HEK293 (cell line): Measurements from ENCODE around the gene VRK3.

Experiments
- CTCF ChIA-PET: fragments of 350-600 bp; formaldehyde crosslinking; extraction: SDS; loops from one replicate; lab custom pipeline; 2021; ENCODE audit warnings: antibody characterized with exemption; lab: Yijun Ruan, JAX
- POLR2A ChIA-PET: fragments of 300-600 bp; formaldehyde crosslinking; extraction: SDS; loops from one replicate; lab custom pipeline; 2020; ENCODE audit warnings: antibody characterized with exemption, inconsistent platforms; lab: Yijun Ruan, JAX
- H3K27ac ChIP-seq: fragments of 200-500 bp; sonication (Bioruptor generic); 2 replicates; pipeline ENCODE4 v1.5.1; 2014; ENCODE audit warnings: low read depth, low read length, control low read depth, inconsistent platforms; ENCODE audit errors: extremely low read depth
- H3K36me3 ChIP-seq, 2 experiments: fragments of 200-500 bp in 1 of 2; sonication (Bioruptor generic) in 1 of 2; 1 replicate in 1 of 2; 2 replicates in 1 of 2; pipeline ENCODE4 v1.5.1; 2014 to 2017; ENCODE audit warnings: inconsistent platforms in 2 of 2, low read length in 2 of 2; ENCODE audit not compliant: control insufficient read depth in 2 of 2, insufficient read depth in 1 of 2
- H3K4me1 ChIP-seq: fragments of 200-500 bp; sonication (Bioruptor generic); 2 replicates; pipeline ENCODE4 v1.5.1; 2014; ENCODE audit warnings: mild to moderate bottlenecking, low read length, inconsistent platforms; ENCODE audit not compliant: control insufficient read depth, insufficient read depth
- H3K4me3 ChIP-seq: 2 replicates; pipeline ENCODE4 v1.5.1; 2011; ENCODE audit warnings: low read depth, mild to moderate bottlenecking, control low read depth, low read length, moderate library complexity
- H3K9me3 ChIP-seq: fragments of 200-500 bp; sonication (Bioruptor generic); 2 replicates; pipeline ENCODE4 v1.5.1; 2014; ENCODE audit warnings: low read depth, low read length, inconsistent platforms; ENCODE audit not compliant: control insufficient read depth, insufficient read depth
- EGR2 ChIP-seq: fragments of 450-650 bp; formaldehyde crosslinking; IDR thresholded peaks from 2 replicates; pipeline ENCODE4 v1.5.1; 2016; ENCODE audit warnings: low read depth, missing biosample characterization, missing genetic modification characterization
- GFI1B ChIP-seq: fragments of 450-650 bp; formaldehyde crosslinking; IDR thresholded peaks from 2 replicates; pipeline ENCODE4 v1.5.1; 2016; ENCODE audit warnings: missing biosample characterization, missing genetic modification characterization
- MEIS1 ChIP-seq: sonication (generic); formaldehyde crosslinking; IDR thresholded peaks from 2 replicates; pipeline ENCODE4 v1.8.1; 2022; ENCODE audit warnings: missing genetic modification reagents, mild to moderate bottlenecking, borderline replicate concordance
- REPIN1 ChIP-seq: fragments of 450-650 bp; formaldehyde crosslinking; IDR thresholded peaks from 2 replicates; pipeline ENCODE4 v1.5.1; 2017; ENCODE audit warnings: missing biosample characterization, missing genetic modification characterization, low read depth
- SP7 ChIP-seq: fragments of 450-650 bp; formaldehyde crosslinking; IDR thresholded peaks from 2 replicates; pipeline ENCODE4 v1.5.1; 2016; ENCODE audit warnings: missing biosample characterization, missing genetic modification characterization
- WT1 ChIP-seq: fragments of 450-650 bp; formaldehyde crosslinking; IDR thresholded peaks from 2 replicates; pipeline ENCODE4 v1.5.1; 2016; ENCODE audit warnings: missing biosample characterization, missing genetic modification characterization
- YY1 ChIP-seq: fragments of 450-650 bp; formaldehyde crosslinking; IDR thresholded peaks from 2 replicates; pipeline ENCODE4 v1.5.1; 2018; ENCODE audit warnings: missing biosample characterization, missing genetic modification characterization
- ZBTB21 ChIP-seq: fragments of 450-650 bp; formaldehyde crosslinking; IDR thresholded peaks from 2 replicates; pipeline ENCODE4 v1.5.1; 2017; ENCODE audit warnings: missing biosample characterization, missing genetic modification characterization
- ZBTB48 ChIP-seq: fragments of 450-650 bp; formaldehyde crosslinking; IDR thresholded peaks from 2 replicates; pipeline ENCODE4 v1.5.1; 2016; ENCODE audit warnings: missing biosample characterization, missing genetic modification characterization
- ZFHX2 ChIP-seq: fragments of 450-650 bp; formaldehyde crosslinking; conservative IDR thresholded peaks from 2 replicates; pipeline ENCODE4 v1.5.1; 2016; ENCODE audit warnings: missing biosample characterization, missing genetic modification characterization
- ZFP37 ChIP-seq: fragments of 450-650 bp; formaldehyde crosslinking; IDR thresholded peaks from 2 replicates; pipeline ENCODE4 v1.5.1; 2016; ENCODE audit warnings: missing biosample characterization, missing genetic modification characterization
- ZNF114 ChIP-seq: fragments of 450-650 bp; formaldehyde crosslinking; IDR thresholded peaks from 2 replicates; pipeline ENCODE4 v1.5.0; 2017; ENCODE audit warnings: missing biosample characterization, missing genetic modification characterization
- ZNF223 ChIP-seq: fragments of 450-650 bp; formaldehyde crosslinking; IDR thresholded peaks from 2 replicates; pipeline ENCODE4 v1.5.1; 2016; ENCODE audit warnings: missing biosample characterization, missing genetic modification characterization
- ZNF23 ChIP-seq: fragments of 450-650 bp; formaldehyde crosslinking; IDR thresholded peaks from 2 replicates; pipeline ENCODE4 v1.5.1; 2016; ENCODE audit warnings: missing biosample characterization, missing genetic modification characterization, borderline replicate concordance
- ZNF24 ChIP-seq: fragments of 450-650 bp; formaldehyde crosslinking; IDR thresholded peaks from 2 replicates; pipeline ENCODE4 v1.5.1; 2016; ENCODE audit warnings: missing biosample characterization, missing genetic modification characterization
- ZNF324 ChIP-seq: fragments of 450-650 bp; formaldehyde crosslinking; IDR thresholded peaks from 2 replicates; pipeline ENCODE4 v1.5.1; 2016; ENCODE audit warnings: missing biosample characterization, missing genetic modification characterization
- ZNF510 ChIP-seq: fragments of 450-650 bp; formaldehyde crosslinking; IDR thresholded peaks from 2 replicates; pipeline ENCODE4 v1.5.1; 2018; ENCODE audit warnings: mild to moderate bottlenecking, missing genetic modification characterization, missing biosample characterization; ENCODE audit not compliant: insufficient replicate concordance
- ZNF571 ChIP-seq: fragments of 450-650 bp; formaldehyde crosslinking; IDR thresholded peaks from 2 replicates; pipeline ENCODE4 v1.5.0; 2017; ENCODE audit warnings: missing biosample characterization, missing genetic modification characterization
- ZNF664 ChIP-seq: fragments of 450-650 bp; formaldehyde crosslinking; IDR thresholded peaks from 2 replicates; pipeline ENCODE4 v1.5.1; 2016; ENCODE audit warnings: missing biosample characterization, missing genetic modification characterization
- TF ChIP-seq, protein P1 (sequence below): fragments of 450-650 bp; formaldehyde crosslinking; IDR thresholded peaks from 2 replicates; pipeline ENCODE4 v1.5.1; 2016; ENCODE audit warnings: missing biosample characterization, missing genetic modification characterization
- TF ChIP-seq, protein P2 (sequence below): fragments of 450-650 bp; formaldehyde crosslinking; IDR thresholded peaks from 2 replicates; pipeline ENCODE4 v1.5.1; 2016; ENCODE audit warnings: missing biosample characterization, missing genetic modification characterization

Gene VRK3

DNA sequence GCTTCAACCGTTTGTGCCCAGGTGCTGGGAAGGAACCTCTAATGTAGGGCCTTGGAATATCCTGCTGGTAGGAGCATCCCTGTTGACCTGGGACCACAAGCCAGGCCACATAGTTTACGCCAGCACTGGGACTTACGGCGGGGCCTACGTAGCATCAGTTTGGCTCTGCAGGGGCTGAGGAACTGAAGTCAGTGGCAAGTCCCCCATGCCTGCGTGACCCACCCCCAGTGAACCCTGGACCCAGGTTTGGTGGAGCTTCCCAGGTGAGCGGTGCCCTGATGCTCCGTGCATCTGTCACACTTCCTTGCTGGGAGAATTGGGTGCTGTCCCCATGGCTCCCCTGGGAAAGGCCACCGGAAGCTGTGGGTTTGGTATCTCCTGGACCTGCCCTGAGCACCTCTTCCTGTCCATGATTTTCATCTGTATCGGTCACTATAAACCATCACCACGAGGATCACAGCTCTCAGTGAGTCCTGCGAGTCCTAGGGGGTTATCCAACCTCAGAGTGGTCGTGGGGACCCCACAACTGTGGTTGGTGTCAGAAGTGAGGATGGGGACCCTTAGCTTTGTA lies 74.1 kb downstream of the VRK3 start:
- H3K4me1 ChIP-seq, result 0 out of 2 replicates have a peak, but pooled peaks cover 4% of the 10 kb centered on the region
- POLR2A ChIA-PET, result no interaction called here
- no peaks in the 10 kb centered on the region for H3K9me3 ChIP-seq
- no peak overlapping the region for H3K4me3 ChIP-seq
- TF ChIP-seq ZNF23 (tag by site-specific recombination), result no peak
- TF ChIP-seq SP7 (tag by site-specific recombination), result no peak
- no peak for TF ChIP-seq ZBTB21 (tag by site-specific recombination)
- no peak for TF ChIP-seq ZFHX2 (tag by site-specific recombination)
- TF ChIP-seq, protein P1, sequence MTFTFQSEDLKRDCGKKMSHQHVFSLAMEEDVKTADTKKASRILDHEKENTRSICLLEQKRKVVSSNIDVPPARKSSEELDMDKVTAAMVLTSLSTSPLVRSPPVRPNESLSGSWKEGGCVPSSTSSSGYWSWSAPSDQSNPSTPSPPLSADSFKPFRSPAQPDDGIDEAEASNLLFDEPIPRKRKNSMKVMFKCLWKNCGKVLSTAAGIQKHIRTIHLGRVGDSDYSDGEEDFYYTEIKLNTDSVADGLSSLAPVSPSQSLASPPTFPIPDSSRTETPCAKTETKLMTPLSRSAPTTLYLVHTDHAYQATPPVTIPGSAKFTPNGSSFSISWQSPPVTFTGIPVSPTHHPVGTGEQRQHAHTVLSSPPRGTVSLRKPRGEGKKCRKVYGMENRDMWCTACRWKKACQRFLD (tag by site-specific recombination), result no peak
- no peak for TF ChIP-seq ZNF324 (tag by site-specific recombination)
- TF ChIP-seq ZNF571 (tag by site-specific recombination), result no peak
- no peak for TF ChIP-seq WT1 (tag by site-specific recombination)
- no peak for TF ChIP-seq ZNF223 (tag by site-specific recombination)
- TF ChIP-seq EGR2 (tag by site-specific recombination), result no peak
- no peak for TF ChIP-seq ZFP37 (tag by site-specific recombination)
- TF ChIP-seq YY1 (tag by site-specific recombination), result no peak
- no peak for TF ChIP-seq ZNF510 (tag by site-specific recombination)
- no peak for TF ChIP-seq GFI1B
- TF ChIP-seq, all 188 proteins: peak for 0
- CTCF ChIA-PET, result interaction anchor here (1.1 to 11.4 kb wide), 4 partner anchors 12 to 33 kb away, joined by 3 to 100 read pairs (median 4); no protein-coding TSS in a partner anchor
- Histone ChIP-seq H3K36me3 (no peaks in the 10 kb centered on the region), H3K27ac (no peak overlapping the region)

DNA sequence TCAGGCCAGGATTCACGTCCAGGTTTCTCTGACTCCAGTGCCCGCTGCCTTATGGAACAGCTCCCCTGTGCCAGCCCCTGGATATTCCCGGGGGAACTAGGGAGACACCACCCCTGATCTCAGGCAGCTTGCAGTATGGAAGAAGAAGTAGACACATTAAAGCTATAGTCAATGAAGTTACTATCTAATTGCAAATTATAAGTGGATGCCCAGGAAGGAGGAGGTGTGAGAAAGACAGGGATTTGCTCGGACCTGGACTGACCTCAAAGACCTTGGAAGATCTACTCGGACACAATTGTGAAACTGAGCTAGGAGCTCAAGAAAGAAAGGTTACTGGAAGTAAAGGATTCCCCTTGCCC lies 74.6 kb downstream of the VRK3 start:
- CTCF ChIA-PET, result interaction anchor here (0.6 to 11.4 kb wide), 5 partner anchors 11 to 1251 kb away, joined by 3 to 100 read pairs (median 4); no protein-coding TSS in a partner anchor
- TF ChIP-seq ZBTB48 (tag by site-specific recombination) (no peak), ZNF664 (0 out of 2 replicates have a peak, but pooled peaks have one; percentile 22)
- Histone ChIP-seq H3K9me3 (no peaks in the 10 kb centered on the region), H3K27ac (no peak overlapping the region), H3K4me1 (0 out of 2 replicates have a peak, but pooled peaks cover 4% of the 10 kb centered on the region), H3K4me3 (no peak overlapping the region), H3K36me3 (no peaks in the 10 kb centered on the region)
- POLR2A ChIA-PET, result no interaction called here

DNA sequence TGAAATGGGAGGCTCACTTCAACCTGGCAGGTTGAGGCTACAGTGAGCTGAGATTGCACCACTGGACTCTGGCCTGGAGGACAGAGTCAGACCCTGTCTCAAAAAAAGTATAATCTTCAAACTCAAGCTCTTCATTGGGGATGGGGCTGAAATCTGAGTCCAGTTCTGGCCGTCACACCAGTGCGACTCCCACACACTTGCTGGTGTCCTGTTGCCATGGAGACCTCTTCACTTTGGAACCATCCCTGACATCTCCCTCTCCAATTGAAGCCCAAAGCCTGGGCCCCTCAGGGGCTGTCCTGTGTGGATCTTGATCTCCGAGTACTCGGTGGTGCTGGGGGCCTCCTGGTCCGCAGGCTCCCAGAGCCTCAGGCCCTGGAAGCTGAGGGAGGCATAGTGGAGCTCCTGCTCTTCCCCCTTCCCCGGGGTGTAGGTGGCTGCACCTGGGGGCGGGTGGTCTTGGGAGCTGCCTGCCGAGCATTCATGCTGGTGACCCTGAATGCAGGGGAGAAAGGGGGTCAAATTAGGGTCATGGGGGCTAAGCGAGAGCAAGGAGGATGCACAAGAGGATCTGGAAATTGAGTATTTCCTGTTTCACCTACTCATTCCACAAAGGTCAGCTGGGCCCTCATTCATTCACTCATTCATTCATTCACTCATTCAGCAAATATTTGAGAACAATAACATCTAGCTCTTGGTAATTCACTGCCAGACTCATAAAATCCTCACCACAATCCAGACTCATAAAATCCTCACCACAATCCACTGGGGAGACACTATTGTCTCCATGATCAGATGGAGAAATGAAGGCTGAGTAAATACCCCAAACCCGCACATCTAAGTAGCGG lies 75.2 kb downstream of the VRK3 start:
- H3K36me3 ChIP-seq, result no peaks in the 10 kb centered on the region
- no peak overlapping the region for H3K27ac ChIP-seq
- H3K4me3 ChIP-seq, result no peak overlapping the region
- ChIA-PET POLR2A (no interaction called here), CTCF (interaction anchor here (0.6 to 11.4 kb wide), 5 partner anchors 11 to 1250 kb away, joined by 3 to 100 read pairs (median 3); no protein-coding TSS in a partner anchor)
- H3K4me1 ChIP-seq, result 0 out of 2 replicates have a peak, but pooled peaks cover 4% of the 10 kb centered on the region
- TF ChIP-seq REPIN1 (tag by site-specific recombination), result no peak
- no peak for TF ChIP-seq MEIS1
- 0 out of 2 replicates have a peak, but pooled peaks have one; percentile 20 for TF ChIP-seq ZFHX2 (tag by site-specific recombination)
- 0 out of 2 replicates have a peak, but pooled peaks have one; percentile 65 for TF ChIP-seq ZNF24 (tag by site-specific recombination)
- TF ChIP-seq, protein P2, sequence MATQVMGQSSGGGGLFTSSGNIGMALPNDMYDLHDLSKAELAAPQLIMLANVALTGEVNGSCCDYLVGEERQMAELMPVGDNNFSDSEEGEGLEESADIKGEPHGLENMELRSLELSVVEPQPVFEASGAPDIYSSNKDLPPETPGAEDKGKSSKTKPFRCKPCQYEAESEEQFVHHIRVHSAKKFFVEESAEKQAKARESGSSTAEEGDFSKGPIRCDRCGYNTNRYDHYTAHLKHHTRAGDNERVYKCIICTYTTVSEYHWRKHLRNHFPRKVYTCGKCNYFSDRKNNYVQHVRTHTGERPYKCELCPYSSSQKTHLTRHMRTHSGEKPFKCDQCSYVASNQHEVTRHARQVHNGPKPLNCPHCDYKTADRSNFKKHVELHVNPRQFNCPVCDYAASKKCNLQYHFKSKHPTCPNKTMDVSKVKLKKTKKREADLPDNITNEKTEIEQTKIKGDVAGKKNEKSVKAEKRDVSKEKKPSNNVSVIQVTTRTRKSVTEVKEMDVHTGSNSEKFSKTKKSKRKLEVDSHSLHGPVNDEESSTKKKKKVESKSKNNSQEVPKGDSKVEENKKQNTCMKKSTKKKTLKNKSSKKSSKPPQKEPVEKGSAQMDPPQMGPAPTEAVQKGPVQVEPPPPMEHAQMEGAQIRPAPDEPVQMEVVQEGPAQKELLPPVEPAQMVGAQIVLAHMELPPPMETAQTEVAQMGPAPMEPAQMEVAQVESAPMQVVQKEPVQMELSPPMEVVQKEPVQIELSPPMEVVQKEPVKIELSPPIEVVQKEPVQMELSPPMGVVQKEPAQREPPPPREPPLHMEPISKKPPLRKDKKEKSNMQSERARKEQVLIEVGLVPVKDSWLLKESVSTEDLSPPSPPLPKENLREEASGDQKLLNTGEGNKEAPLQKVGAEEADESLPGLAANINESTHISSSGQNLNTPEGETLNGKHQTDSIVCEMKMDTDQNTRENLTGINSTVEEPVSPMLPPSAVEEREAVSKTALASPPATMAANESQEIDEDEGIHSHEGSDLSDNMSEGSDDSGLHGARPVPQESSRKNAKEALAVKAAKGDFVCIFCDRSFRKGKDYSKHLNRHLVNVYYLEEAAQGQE (tag by site-specific recombination), result no peak
- TF ChIP-seq ZNF114 (tag by site-specific recombination), result no peak
- H3K9me3 ChIP-seq, result no peaks in the 10 kb centered on the region
